HG03520 (cell line): ENCODE data around the gene ADGRA1.

Experiments used
- ATAC-seq: cut with Tn5 transposase; IDR thresholded peaks from one replicate; pipeline ENCODE4 v1.9.1; 2021; ENCODE audit warnings: mild to moderate bottlenecking, moderate library complexity; ENCODE audit not compliant: unreplicated experiment

ADGRA1 gene

GRCh38 chr10:133056001-133056400 lies 31.7 kb upstream of the ADGRA1 start:
- no peak for ATAC-seq

GRCh38 chr10:133056651-133057178 lies 31.0 kb upstream of the ADGRA1 start:
- ATAC-seq = no peak

GRCh38 chr10:133058331-133059092 lies 29.2 kb upstream of the ADGRA1 start:
- no peak for ATAC-seq

DNA sequence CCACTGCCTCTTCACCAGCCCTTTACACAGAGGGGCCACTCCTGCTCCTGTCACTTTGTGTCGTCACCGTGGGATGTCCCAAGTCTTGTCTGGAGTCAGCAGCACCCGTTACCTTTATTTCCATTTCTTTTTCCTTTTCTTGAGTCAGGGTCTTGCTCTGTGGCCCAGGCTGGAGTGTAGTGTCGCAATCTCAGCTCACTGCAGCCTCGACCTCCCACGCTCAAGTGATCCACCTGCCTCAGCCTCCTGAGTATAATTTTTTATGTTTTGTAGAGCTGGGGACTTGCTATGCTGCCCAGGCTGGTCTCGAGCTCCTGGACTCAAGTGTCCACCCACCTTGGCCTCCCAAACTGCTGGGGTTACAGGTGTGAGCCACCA lies 28.6 kb upstream of the ADGRA1 start:
- ATAC-seq = no peak

DNA sequence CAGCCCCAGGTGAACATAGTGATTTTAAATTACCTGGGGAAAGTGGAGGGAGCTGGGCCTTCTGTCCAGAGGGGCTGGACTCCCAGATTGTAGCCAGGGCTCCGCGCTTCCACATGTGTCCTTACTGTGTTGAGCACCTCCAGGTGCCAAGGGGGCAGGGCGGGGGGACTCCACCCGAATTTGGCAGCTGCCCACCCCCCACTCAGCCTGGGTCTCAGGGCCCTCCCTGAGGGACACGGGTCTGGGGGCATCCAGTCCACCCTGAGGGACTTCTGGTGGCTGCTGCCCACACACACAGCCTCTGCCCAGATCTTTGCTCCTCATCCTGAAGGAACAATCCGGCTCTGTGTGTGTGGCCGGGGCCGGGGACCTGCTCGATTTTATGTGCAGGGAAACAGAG lies 28.2 kb upstream of the ADGRA1 start:
- no peak for ATAC-seq

GRCh38 chr10:133060022-133060421 lies 27.7 kb upstream of the ADGRA1 start:
- ATAC-seq = no peak

DNA sequence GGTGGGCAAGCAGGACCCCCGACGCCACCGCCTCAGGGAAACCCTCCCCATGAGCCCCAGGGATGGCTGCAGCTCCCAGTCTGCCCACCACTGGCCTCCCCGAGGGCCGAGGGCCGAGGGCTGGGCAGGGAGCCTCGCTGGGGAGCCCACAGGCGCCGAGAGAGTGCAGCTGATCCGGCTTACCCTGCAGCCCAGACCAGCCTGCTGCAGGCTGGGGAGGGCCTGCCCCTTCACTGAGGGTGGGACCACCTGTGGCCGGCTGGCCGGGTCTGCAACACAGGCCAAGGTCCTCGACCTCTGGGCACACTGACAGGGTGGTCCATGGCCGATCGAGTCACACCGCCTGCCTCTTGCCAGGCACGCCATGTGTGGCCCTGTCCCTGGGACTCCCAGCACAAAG lies 27.3 kb upstream of the ADGRA1 start:
- no peak for ATAC-seq

GRCh38 chr10:133060881-133061280 lies 26.8 kb upstream of the ADGRA1 start:
- no peak for ATAC-seq

DNA sequence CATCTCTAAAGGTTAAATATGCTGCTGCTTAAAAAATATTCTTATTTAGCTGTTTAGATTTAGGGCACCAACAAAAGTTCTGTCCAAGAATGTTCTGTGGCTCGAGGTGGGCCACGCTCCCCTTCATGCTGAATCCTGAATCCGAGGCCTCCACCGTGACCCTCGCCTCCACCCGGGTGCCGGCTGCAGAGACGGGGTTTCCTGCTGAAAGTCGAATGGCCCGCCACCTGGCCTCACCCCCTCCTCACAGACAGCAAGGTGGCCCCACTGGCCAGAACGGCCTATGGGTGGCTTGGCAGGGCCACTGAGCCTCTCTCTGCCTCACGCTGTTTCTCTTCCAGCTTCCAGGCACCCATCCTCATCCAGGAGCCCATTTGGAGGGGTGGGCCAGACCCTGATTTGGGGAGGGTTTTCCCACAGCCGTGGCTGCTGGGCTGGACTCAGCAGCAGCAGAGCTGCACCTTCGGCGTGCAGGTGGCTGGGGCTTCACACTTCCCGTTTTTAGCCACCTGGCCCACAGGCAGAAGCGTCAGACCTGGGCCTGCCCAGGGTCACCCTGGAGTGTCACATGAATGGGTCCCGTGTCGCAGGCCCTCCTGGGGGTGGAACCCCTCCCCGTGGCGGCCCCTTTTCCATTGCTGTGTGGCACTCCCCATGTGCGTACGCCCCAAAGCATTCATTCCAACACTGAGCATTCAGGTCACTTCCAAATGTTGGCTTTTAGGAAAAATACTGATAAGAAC lies 26.3 kb upstream of the ADGRA1 start:
- ATAC-seq = no peak

GRCh38 chr10:133062085-133062484 lies 25.6 kb upstream of the ADGRA1 start:
- no peak for ATAC-seq

DNA sequence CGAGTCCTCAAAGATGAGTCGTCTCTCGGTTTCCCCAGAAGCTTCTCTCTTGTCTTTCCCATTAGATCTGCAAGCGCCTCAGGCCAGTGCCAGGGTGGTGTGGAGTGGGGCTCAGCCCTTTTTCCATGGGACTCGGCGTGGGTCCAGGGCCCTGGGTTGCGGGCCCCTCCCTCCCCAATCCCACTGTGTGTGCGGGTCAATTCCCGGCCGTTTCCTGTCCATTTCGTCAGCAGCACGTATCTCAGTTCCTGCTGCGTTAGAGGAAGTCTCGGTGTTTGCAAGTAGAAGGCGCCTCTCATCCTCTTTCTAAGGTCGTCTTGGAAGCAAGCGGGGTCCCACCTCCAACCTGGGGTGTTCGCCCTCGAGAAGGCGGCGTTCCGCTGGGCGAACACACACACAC lies 25.1 kb upstream of the ADGRA1 start:
- no peak for ATAC-seq

GRCh38 chr10:133067149-133068105 lies 20.3 kb upstream of the ADGRA1 start:
- no peak for ATAC-seq

DNA sequence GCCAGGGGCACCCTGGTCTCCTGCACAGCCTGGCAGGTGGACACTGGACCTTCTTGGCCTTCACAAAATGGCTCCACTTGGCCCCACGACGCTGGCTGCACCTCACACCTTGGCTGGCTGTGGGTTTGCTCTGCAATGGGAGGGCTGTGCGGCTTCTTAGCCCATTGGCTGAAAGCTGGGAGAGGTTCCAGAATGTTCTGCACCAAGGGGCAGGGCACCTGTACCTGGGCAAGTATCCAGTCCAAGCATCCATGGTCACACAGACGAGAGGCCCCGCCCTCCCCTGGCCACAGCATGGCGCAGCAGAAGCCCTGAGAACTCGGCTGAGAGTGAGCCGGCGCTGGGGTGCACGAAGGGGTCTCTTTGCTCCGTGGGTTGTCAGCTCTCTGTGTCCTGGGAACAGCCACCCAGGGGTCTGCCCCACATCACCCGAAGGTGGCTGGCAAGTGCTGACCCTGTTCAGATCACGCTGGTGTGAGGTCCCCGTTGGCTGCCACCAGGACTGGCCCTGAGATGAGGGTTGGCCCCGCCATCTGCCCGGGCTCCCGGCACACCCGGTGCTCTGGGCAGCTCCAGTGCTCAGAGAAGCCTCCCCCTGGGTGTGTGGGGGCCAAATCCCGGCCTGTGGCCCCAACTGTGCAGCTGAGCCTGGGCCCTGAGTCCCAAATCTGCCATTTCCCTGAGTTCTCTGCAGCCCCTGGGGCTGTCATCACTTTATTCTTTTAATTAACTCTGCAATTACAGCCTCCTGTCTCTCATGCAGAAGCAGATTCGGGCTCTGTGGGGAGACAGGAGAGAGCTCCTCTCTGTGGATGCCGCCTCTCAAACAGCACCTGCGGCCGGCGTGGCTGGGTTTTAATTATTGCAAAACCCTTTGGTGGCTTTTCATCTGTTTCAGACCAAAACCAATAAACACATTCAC lies 19.4 kb upstream of the ADGRA1 start:
- ATAC-seq = no peak

- no peak for ATAC-seq
Observed at GRCh38 chr10:133069033-133069525, 18.6 kb upstream of the ADGRA1 start.

DNA sequence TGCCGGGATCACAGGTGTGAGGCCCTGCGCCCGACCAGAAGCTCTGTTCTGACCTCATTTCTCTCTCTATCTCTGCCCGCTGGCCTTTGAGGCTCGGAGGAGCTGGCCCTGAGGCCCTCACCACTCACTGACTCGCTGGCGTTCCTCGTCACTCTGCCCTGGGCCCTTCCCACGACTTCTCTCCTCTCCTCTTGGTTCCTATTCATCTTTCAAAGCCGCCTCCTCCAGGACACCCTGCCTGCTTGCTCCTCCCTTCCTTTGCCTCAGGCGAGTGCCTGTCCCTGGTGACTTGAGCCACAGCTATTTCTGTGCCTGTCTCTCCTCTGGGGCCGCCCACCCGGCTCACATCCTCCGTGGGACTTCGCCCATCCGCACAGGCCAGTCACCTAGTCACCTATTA lies 17.3 kb upstream of the ADGRA1 start:
- ATAC-seq = no peak

- no peak for ATAC-seq
Observed at GRCh38 chr10:133070810-133071209, 16.9 kb upstream of the ADGRA1 start.

DNA sequence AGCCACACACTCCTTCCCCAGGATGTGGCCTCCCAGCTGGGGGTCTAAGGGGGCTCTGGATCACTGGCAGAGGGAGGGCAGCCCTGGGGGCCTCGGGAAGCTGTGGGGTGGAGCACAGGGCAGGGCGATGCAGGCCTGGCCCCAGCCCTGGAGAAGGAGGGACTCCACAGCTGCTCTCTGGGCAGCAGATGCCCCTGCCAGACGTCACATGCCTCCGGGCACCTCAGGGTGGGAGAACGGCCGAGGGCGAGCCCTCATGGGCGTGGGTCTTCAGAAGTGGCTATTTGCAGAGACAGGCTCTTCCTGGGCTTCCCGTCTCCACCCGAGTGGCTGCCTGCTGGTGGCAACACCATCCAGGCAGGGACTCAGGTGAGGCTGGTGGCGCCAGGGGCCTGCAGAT lies 16.0 kb upstream of the ADGRA1 start:
- ATAC-seq = no peak

DNA sequence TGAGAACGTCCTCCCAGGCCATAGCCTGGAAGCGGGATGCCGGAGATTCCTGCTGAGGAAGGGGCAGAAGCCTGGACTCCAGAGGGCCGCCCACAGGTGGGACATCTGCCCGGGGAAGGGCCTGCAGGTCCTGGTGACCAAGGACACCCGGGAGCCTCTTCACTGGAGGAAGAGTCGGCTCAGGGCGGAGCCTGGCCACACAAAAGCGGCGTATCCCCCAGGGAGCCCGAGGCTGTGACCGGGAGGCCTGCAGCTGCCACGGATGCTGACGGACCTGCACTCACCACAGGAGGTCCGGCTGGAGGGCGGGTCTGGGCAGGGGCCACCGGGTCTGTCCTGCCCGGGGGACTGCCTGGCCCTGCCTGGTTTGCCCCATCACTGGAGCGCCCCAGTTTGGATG lies 15.5 kb upstream of the ADGRA1 start:
- no peak for ATAC-seq

GRCh38 chr10:133072720-133073390 lies 14.9 kb upstream of the ADGRA1 start:
- ATAC-seq = no peak
